Prostate gland (tissue), 2 donors: ENCODE results near the gene GALNT11.

Experiments
- CTCF ChIP-seq, 4 experiments: fragments of 200-600 bp in 2 of 4; fragments of 450-650 bp in 2 of 4; sonication (generic) in 2 of 4; IDR thresholded peaks; 1 replicate in 3 of 4; 2 replicates in 1 of 4; pipeline ENCODE4 v1.5.1; 2016 to 2019; ENCODE audit warnings: antibody characterized with exemption in 4 of 4, mild to moderate bottlenecking in 2 of 4, moderate library complexity in 2 of 4
- POLR2A ChIP-seq: fragments of 450-650 bp; IDR thresholded peaks from one replicate; pipeline ENCODE4 v1.6.1; 2016; ENCODE audit warnings: antibody characterized with exemption, mild to moderate bottlenecking
- POLR2AphosphoS5 ChIP-seq: sonication (generic); formaldehyde crosslinking; IDR thresholded peaks from one replicate; pipeline ENCODE4 v1.6.1; 2017; ENCODE audit warnings: antibody characterized with exemption

- TF ChIP-seq CTCF (IDR thresholded peaks at IDR 0.05) = no peak
- TF ChIP-seq POLR2AphosphoS5 = no peak
- no peak for TF ChIP-seq POLR2A
These were observed 40.9 kb upstream of the GALNT11 start for GRCh38 chr7:151984612-151985011.
